HepG2 (cell line): Measurements from ENCODE around the gene SMIM24. TPM values are rescaled to one million over a fixed set of nuclear protein-coding genes. Genes with fewer than 3 reads are reported as not detected.
A peak's percentile ranks its signal among the peaks of the same experiment; 100 is the strongest.

ENCODE experiments used
- ATF3 ChIP-seq: sonication (generic); formaldehyde crosslinking; IDR thresholded peaks from 2 replicates; pipeline ENCODE4 v1.4.0; 2020; ENCODE audit warnings: missing genetic modification reagents
- GLI4 ChIP-seq: sonication (generic); formaldehyde crosslinking; IDR thresholded peaks from 2 replicates; pipeline ENCODE4 v1.5.1; 2020; ENCODE audit warnings: missing genetic modification reagents, mild to moderate bottlenecking, moderate library complexity, borderline replicate concordance
- HDAC1 ChIP-seq: sonication (generic); formaldehyde crosslinking; IDR thresholded peaks from 2 replicates; pipeline ENCODE4 v1.5.1; 2020; ENCODE audit warnings: mild to moderate bottlenecking, missing genetic modification reagents
- HIVEP1 ChIP-seq: sonication (generic); formaldehyde crosslinking; IDR thresholded peaks from 2 replicates; pipeline ENCODE4 v1.4.0; 2020; ENCODE audit warnings: mild to moderate bottlenecking, missing genetic modification reagents
- IKZF5 ChIP-seq: IDR thresholded peaks from 2 replicates; pipeline ENCODE4 v1.6.1; 2018; ENCODE audit warnings: missing genetic modification reagents, mild to moderate bottlenecking, missing compliant biosample characterization
- MED1 ChIP-seq: sonication (generic); formaldehyde crosslinking; IDR thresholded peaks from 2 replicates; pipeline ENCODE4 v1.4.0; 2020; ENCODE audit warnings: missing genetic modification reagents
- THYN1 ChIP-seq: sonication (generic); formaldehyde crosslinking; IDR thresholded peaks from 2 replicates; pipeline ENCODE4 v1.8.1; 2023; ENCODE audit warnings: low read depth, mild to moderate bottlenecking, moderate library complexity, missing genetic modification reagents, borderline replicate concordance
- XRCC5 ChIP-seq: fragments of 200-400 bp; formaldehyde crosslinking; optimal IDR thresholded peaks from 2 replicates; pipeline ENCODE3; 2017; ENCODE audit warnings: mild to moderate bottlenecking, low read length
- YEATS4 ChIP-seq: sonication (generic); formaldehyde crosslinking; IDR thresholded peaks from 2 replicates; pipeline ENCODE4 v1.4.0; 2020; ENCODE audit warnings: missing genetic modification reagents, borderline replicate concordance
- ZNF232 ChIP-seq: sonication (generic); formaldehyde crosslinking; IDR thresholded peaks from 2 replicates; pipeline ENCODE4 v1.4.0; 2020; ENCODE audit warnings: missing genetic modification reagents, borderline replicate concordance
- ZNF275 ChIP-seq: sonication (generic); formaldehyde crosslinking; IDR thresholded peaks from 2 replicates; pipeline ENCODE4 v1.8.0; 2022; ENCODE audit warnings: missing genetic modification reagents, mild to moderate bottlenecking, inconsistent platforms, borderline replicate concordance
- ZNF329 ChIP-seq: sonication (generic); formaldehyde crosslinking; IDR thresholded peaks from 2 replicates; pipeline ENCODE4 v1.9.0; 2021; ENCODE audit warnings: low read depth, mild to moderate bottlenecking, missing genetic modification reagents
- ZNF501 ChIP-seq: sonication (generic); formaldehyde crosslinking; IDR thresholded peaks from 2 replicates; pipeline ENCODE4 v1.5.1; 2020; ENCODE audit warnings: mild to moderate bottlenecking, moderate library complexity, missing genetic modification reagents
- ZNF572 ChIP-seq: sonication (generic); formaldehyde crosslinking; IDR thresholded peaks from 2 replicates; pipeline ENCODE4 v1.5.1; 2020; ENCODE audit warnings: mild to moderate bottlenecking, missing genetic modification reagents
- ZNF687 ChIP-seq: sonication (generic); formaldehyde crosslinking; IDR thresholded peaks from 2 replicates; pipeline ENCODE4 v1.5.1; 2020; ENCODE audit warnings: mild to moderate bottlenecking, missing genetic modification reagents, moderate library complexity
- ZSCAN30 ChIP-seq: sonication (generic); formaldehyde crosslinking; IDR thresholded peaks from 2 replicates; pipeline ENCODE4 v1.5.0; 2020; ENCODE audit warnings: mild to moderate bottlenecking, missing genetic modification reagents
- polyA plus RNA-seq, 8 experiments: library from polyadenylated mRNA; depleted of rRNA in 3 of 8; stranded (reverse) in 7 of 8; unstranded in 1 of 8; fragments of >200 nt; fragmentation: Illumina TruSeq in 4 of 8; extraction: Trizol in 4 of 8; gene quantifications; 2 replicates each; pipeline versions ENCODE4 v1.2.1 to v1.2.3, GENCODE V29; 2011 to 2016; ENCODE audit warnings: low read depth in 4 of 8, missing spikeins in 1 of 8, mixed read lengths in 1 of 8; ENCODE audit not compliant: insufficient read depth in 1 of 8
- total RNA-seq, 5 experiments: library from RNA; depleted of rRNA; stranded (reverse); fragments of >200 nt; fragmentation: Illumina TruSeq; extraction: Trizol; gene quantifications; 2 replicates each; pipeline ENCODE4 v1.2.3, GENCODE V29; 2016; ENCODE audit warnings: low read depth in 1 of 5
- TF ChIP-seq, protein P1 (sequence below): sonication (generic); formaldehyde crosslinking; IDR thresholded peaks from 2 replicates; pipeline ENCODE4 v1.8.0; 2022; ENCODE audit warnings: missing genetic modification reagents, mild to moderate bottlenecking, borderline replicate concordance
- TF ChIP-seq, protein P2 (sequence below), 2 experiments: sonication (generic) in 1 of 2; formaldehyde crosslinking in 1 of 2; IDR thresholded peaks; 2 replicates each; pipeline versions ENCODE4 v1.4.0 to v1.6.1; 2018 to 2020; ENCODE audit warnings: missing genetic modification reagents in 2 of 2, borderline replicate concordance in 1 of 2, low read depth in 1 of 2, mild to moderate bottlenecking in 1 of 2, missing biosample characterization in 1 of 2

The SMIM24 gene
- total and polyA plus RNA-seq, 2 of the 13 experiments (the other 11 are each of a cell fraction or from before 2014, with no cell fraction given), result 11.2 to 70.6 TPM

GRCh38 chr19:3507371-3508120 lies 27.2 kb upstream of the SMIM24 start (continued):
- TF ChIP-seq IKZF5 (CRISPR knock-in tag), result no peak
- TF ChIP-seq GLI4 (CRISPR knock-in tag), result peak; percentile 67; the same call in 1 of the 2 replicates
- no peak for TF ChIP-seq ZNF232 (CRISPR knock-in tag)
- no peak for TF ChIP-seq ZNF501
- peak; percentile 64; the same call in 1 of the 2 replicates for TF ChIP-seq HIVEP1 (CRISPR knock-in tag)
- no peak for TF ChIP-seq THYN1 (CRISPR knock-in tag)
- TF ChIP-seq MED1, result 0 out of 2 replicates have a peak, but pooled peaks have one; percentile 37
- TF ChIP-seq XRCC5, result no peak
- TF ChIP-seq, protein P1, sequence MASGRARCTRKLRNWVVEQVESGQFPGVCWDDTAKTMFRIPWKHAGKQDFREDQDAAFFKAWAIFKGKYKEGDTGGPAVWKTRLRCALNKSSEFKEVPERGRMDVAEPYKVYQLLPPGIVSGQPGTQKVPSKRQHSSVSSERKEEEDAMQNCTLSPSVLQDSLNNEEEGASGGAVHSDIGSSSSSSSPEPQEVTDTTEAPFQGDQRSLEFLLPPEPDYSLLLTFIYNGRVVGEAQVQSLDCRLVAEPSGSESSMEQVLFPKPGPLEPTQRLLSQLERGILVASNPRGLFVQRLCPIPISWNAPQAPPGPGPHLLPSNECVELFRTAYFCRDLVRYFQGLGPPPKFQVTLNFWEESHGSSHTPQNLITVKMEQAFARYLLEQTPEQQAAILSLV, result 0 out of 2 replicates have a peak, but pooled peaks have one; percentile 15
- TF ChIP-seq, protein P2, sequence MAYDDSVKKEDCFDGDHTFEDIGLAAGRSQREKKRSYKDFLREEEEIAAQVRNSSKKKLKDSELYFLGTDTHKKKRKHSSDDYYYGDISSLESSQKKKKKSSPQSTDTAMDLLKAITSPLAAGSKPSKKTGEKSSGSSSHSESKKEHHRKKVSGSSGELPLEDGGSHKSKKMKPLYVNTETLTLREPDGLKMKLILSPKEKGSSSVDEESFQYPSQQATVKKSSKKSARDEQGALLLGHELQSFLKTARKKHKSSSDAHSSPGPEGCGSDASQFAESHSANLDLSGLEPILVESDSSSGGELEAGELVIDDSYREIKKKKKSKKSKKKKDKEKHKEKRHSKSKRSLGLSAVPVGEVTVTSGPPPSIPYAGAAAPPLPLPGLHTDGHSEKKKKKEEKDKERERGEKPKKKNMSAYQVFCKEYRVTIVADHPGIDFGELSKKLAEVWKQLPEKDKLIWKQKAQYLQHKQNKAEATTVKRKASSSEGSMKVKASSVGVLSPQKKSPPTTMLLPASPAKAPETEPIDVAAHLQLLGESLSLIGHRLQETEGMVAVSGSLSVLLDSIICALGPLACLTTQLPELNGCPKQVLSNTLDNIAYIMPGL (CRISPR knock-in tag; IDR thresholded peaks at IDR 0.05; ENCODE audit: borderline replicate concordance in 1 of 2, low read depth in 1 of 2), result peak in 1 of 2 experiments; percentile 53; a peak in 1 of 4 replicates
- TF ChIP-seq ZNF329 (CRISPR knock-in tag), result no peak
- 0 out of 2 replicates have a peak, but pooled peaks have one; percentile 48 for TF ChIP-seq ZNF275 (CRISPR knock-in tag)
- 0 out of 2 replicates have a peak, but pooled peaks have one; percentile 17 for TF ChIP-seq HDAC1 (CRISPR knock-in tag)
- TF ChIP-seq ATF3 (CRISPR knock-in tag), result 0 out of 2 replicates have a peak, but pooled peaks have one; percentile 59
- no peak for TF ChIP-seq ZNF572 (CRISPR knock-in tag)
- no peak for TF ChIP-seq YEATS4 (CRISPR knock-in tag)
- TF ChIP-seq ZNF687 (CRISPR knock-in tag), result peak; percentile 61
- TF ChIP-seq ZSCAN30 (CRISPR knock-in tag), result no peak
